Suprapubic skin (tissue), 3 donors: Measurements from ENCODE around the gene RIOX2.

Experiments used
- CTCF ChIP-seq, 2 donors: fragments of 200-600 bp in 1 of 2; fragments of 450-650 bp in 1 of 2; sonication (generic) in 1 of 2; IDR thresholded peaks; one replicate each; pipeline ENCODE4 v1.5.1; 2016 to 2019; ENCODE audit warnings: antibody characterized with exemption in 2 of 2, mild to moderate bottlenecking in 1 of 2, moderate library complexity in 1 of 2
- EP300 ChIP-seq: sonication (generic); formaldehyde crosslinking; IDR thresholded peaks from one replicate; pipeline ENCODE4 v1.6.1; 2017; ENCODE audit warnings: antibody characterized with exemption
- POLR2A ChIP-seq, 2 donors: fragments of 450-650 bp; IDR thresholded peaks; one replicate each; pipeline ENCODE4 v1.6.1; 2017; ENCODE audit warnings: antibody characterized with exemption in 2 of 2, mild to moderate bottlenecking in 2 of 2, moderate library complexity in 2 of 2

- no peak for TF ChIP-seq CTCF (IDR thresholded peaks at IDR 0.05)
- no peak for TF ChIP-seq EP300
- peak in 1 of 2 donors; percentile 32 for TF ChIP-seq POLR2A (IDR thresholded peaks at IDR 0.05)
Measured at GRCh38 chr3:97971679-97972567, at the start of gene RIOX2.
